Astrocyte of the cerebellum (primary cell): ENCODE measurements around the gene LEMD1.

Experiments used
- DNase-seq: peaks from one replicate; pipeline ENCODE4 v3.0.0-alpha.2; 2011; ENCODE audit warnings: low read depth
- H3K4me3 ChIP-seq: 2 replicates; pipeline ENCODE4 v1.5.1; 2011; ENCODE audit warnings: mild to moderate bottlenecking, low read depth, low read length, moderate library complexity
- in situ Hi-C: cut with HindIII; loops from 2 replicates; pipeline ENCODE4 v1.10.0; 2017; ENCODE audit warnings: low sequenced_read_pairs
- TF ChIP-seq, protein P1 (sequence below): IDR thresholded peaks from 2 replicates; pipeline ENCODE4 v1.5.1; 2012; ENCODE audit warnings: low read length, low read depth, moderate library complexity, mild to moderate bottlenecking; ENCODE audit errors: missing control alignments

Gene LEMD1

GRCh38 chr1:205353191-205353590, 68.7 kb downstream of the LEMD1 start:
- no peak for DNase-seq
- TF ChIP-seq, protein P1, sequence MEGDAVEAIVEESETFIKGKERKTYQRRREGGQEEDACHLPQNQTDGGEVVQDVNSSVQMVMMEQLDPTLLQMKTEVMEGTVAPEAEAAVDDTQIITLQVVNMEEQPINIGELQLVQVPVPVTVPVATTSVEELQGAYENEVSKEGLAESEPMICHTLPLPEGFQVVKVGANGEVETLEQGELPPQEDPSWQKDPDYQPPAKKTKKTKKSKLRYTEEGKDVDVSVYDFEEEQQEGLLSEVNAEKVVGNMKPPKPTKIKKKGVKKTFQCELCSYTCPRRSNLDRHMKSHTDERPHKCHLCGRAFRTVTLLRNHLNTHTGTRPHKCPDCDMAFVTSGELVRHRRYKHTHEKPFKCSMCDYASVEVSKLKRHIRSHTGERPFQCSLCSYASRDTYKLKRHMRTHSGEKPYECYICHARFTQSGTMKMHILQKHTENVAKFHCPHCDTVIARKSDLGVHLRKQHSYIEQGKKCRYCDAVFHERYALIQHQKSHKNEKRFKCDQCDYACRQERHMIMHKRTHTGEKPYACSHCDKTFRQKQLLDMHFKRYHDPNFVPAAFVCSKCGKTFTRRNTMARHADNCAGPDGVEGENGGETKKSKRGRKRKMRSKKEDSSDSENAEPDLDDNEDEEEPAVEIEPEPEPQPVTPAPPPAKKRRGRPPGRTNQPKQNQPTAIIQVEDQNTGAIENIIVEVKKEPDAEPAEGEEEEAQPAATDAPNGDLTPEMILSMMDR = no peak
- no peak overlapping the region for H3K4me3 ChIP-seq
- in situ Hi-C loops = no loop called here

GRCh38 chr1:205351984-205352713, 69.7 kb downstream of the LEMD1 start:
- TF ChIP-seq, protein P1 = no peak
- DNase-seq = no peak
- in situ Hi-C loops = no loop called here
- H3K4me3 ChIP-seq = no peak overlapping the region

DNA sequence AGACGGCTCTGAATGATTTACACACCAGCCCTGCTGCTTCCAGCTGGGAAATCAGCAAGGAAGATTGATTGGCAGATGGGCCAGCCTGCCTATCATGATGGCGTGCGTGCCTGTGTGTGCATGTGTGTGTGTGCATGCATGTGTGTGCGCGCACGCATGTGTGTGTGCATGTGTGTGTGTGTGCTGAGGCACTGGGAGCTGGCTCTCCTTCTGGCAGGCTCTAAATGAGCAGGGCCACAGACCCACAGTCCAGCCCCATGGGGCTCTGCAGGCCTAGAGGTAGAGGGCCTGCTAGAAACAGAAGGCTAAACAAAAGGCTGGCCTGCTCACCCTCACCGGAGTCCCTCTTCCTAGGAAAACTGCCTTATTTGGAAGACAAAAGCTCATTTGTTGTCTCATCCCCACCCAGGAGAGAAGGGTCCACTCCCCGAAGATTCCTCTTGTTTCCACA, 71.1 kb downstream of the LEMD1 start:
- no peak for DNase-seq
- H3K4me3 ChIP-seq = no peak overlapping the region
- in situ Hi-C loops = no loop called here
- TF ChIP-seq, protein P1 = no peak

DNA sequence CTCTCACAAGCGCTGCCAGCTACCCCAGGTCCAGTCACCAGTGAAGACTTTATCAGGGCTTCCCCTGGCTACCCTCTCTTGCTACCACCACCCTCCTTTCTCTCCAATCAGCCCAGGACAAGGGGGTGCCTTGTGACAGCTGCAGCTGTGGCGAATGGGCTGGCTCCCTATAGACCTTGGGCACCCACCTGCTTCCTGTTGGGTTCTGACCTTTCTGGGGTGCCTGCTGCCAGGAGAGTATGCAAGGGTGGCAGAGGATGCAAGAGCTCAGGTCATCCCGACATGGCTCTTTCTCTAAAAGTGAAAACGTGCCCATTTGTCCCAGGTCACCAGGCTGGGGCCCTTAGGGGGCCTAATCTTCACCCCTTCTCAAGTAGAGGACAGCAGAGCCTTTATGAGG, 71.7 kb downstream of the LEMD1 start:
- TF ChIP-seq, protein P1 = no peak
- no peak overlapping the region for H3K4me3 ChIP-seq
- in situ Hi-C loops = no loop called here
- DNase-seq = no peak

DNA sequence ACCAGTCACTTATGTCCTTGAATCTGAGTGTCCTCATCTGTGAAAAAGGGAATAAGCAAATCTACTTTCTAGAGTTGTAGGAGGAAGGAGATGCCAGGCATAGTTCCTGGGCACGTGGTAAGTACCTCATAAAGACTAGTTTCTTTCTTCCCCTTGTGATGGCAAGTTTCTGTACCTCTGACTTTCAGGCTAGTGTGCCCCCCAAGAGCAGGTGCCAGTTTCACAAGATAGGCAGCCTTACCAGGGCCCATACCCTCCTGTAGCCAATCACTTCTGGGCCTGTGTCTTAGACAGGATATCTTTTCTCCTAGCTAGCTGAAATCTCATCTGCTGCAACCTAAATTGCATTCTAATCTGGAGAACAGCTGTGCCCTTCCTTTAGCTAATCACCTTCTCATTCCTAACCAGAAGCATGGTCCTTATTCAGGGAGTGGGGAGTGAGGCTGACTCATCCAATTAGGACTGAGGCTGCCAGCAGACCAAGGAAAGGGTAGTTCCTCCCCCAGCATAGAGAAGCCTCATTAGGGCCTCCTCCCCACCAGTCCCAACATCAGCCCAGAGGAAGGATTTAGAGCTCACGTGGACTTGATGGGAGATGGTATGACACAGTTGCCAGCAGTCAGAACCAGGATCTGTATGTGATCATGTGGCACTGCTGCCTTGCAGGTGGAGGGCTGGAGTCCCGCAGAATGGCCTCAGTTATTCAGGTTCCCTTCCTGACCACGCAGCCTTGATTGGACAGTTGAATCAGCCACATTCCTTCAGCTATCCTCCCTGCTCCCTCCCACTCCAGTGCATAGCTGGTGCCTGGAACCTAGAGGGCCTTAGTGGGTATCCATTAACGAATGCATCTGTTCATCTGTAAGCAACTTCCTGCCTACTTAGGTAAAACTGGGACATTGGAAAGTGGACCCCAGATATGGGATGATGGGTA, 73.0 kb downstream of the LEMD1 start:
- no peak for DNase-seq
- TF ChIP-seq, protein P1 = no peak
- in situ Hi-C loops = no loop called here
- H3K4me3 ChIP-seq = no peak overlapping the region

DNA sequence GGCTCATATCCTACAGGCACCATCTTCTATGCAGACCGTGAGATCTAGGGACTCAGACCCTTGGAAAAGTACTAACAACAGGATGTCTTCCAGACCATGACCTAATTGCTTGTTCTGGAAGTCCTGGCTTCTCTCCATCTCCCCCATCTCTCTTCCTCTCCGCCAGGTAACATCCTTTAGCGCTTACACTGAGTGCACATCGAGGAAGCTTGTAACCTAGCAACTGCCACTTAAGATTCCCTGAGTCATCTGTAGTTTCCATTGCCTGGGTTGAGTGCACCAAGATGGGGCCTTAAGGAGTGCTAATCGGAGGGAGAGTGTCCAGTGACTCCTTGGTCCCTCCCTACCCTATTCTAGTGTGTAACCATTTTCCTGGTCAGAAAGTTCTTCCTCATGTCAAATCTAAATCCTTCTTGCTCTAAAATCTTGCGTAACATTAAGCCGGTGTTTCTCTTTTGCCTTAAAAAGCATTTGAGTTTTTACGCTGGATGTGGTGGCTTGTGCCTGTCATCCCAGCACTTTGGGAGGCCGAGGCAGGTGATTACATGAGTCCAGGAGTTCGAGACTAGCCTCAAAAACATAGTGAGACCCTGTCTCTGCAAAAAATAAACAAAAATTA, 74.8 kb downstream of the LEMD1 start:
- TF ChIP-seq, protein P1 = no peak
- DNase-seq = no peak

More for the DNA sequence above, 74.8 kb downstream of the LEMD1 start:
- in situ Hi-C loops = no loop called here
- H3K4me3 ChIP-seq = no peak overlapping the region
